CD8-positive, alpha-beta memory T cell (primary cell): ENCODE measurements around the gene ZNF391. TPM values are rescaled to one million over a fixed set of nuclear protein-coding genes. Genes with fewer than 3 reads are reported as not detected.

Experiments used
- CTCF ChIA-PET: fragments of 350-600 bp; sonication (Branson Sonifier 250); formaldehyde crosslinking; loops from one replicate; lab custom pipeline; 2021; ENCODE audit warnings: antibody characterized with exemption; lab: Charles Lee
- POLR2A ChIA-PET: fragments of 350-600 bp; sonication (Branson Sonifier 250); formaldehyde crosslinking; loops from one replicate; lab custom pipeline; 2021; ENCODE audit warnings: antibody characterized with exemption; lab: Charles Lee
- DNase-seq, 5 donors: peaks; one replicate each; pipeline versions ENCODE4 v3.0.0 to v3.0.0-alpha.2; 2020 to 2022; ENCODE audit warnings: mixed read lengths in 1 of 5
- H3K27ac ChIP-seq: one replicate; pipeline ENCODE4 v1.7.0; 2013; ENCODE audit warnings: low read depth, mild to moderate bottlenecking, low read length, moderate library complexity
- H3K27me3 ChIP-seq: 2 replicates; pipeline ENCODE4 v1.7.0; 2013; ENCODE audit warnings: low read length, mild to moderate bottlenecking; ENCODE audit not compliant: insufficient read depth, poor library complexity, severe bottlenecking
- H3K36me3 ChIP-seq: 2 replicates; pipeline ENCODE4 v1.7.0; 2013; ENCODE audit warnings: mild to moderate bottlenecking, low read length, moderate library complexity; ENCODE audit not compliant: insufficient read depth
- H3K4me1 ChIP-seq: 2 replicates; pipeline ENCODE4 v1.7.0; 2013; ENCODE audit warnings: mild to moderate bottlenecking, low read length, moderate library complexity; ENCODE audit not compliant: insufficient read depth
- H3K4me3 ChIP-seq: 2 replicates; pipeline ENCODE4 v1.7.0; 2013; ENCODE audit warnings: mild to moderate bottlenecking, low read length
- H3K9me3 ChIP-seq: 2 replicates; pipeline ENCODE4 v1.7.0; 2013; ENCODE audit warnings: mild to moderate bottlenecking, low read length
- H3K27ac Mint-ChIP-seq, 8 donors: one replicate each; pipeline ENCODE4 v1.8.0; 2020 to 2021; ENCODE audit warnings: mixed read lengths in 8 of 8, mild to moderate bottlenecking in 6 of 8, inconsistent platforms in 3 of 8, moderate library complexity in 3 of 8
- H3K27me3 Mint-ChIP-seq, 2 donors: one replicate each; pipeline ENCODE4 v1.8.0; 2020 to 2021; ENCODE audit warnings: mixed read lengths in 2 of 2, mild to moderate bottlenecking in 1 of 2, moderate library complexity in 1 of 2
- H3K36me3 Mint-ChIP-seq, 3 donors: one replicate each; pipeline ENCODE4 v1.8.0; 2020 to 2021; ENCODE audit warnings: mixed read lengths in 3 of 3, inconsistent platforms in 1 of 3, mild to moderate bottlenecking in 1 of 3
- H3K4me1 Mint-ChIP-seq, 3 donors: one replicate each; pipeline ENCODE4 v1.8.0; 2020 to 2021; ENCODE audit warnings: mixed read lengths in 3 of 3, inconsistent platforms in 1 of 3, mild to moderate bottlenecking in 1 of 3
- H3K4me3 Mint-ChIP-seq, 7 donors: one replicate each; pipeline ENCODE4 v1.8.0; 2020 to 2021; ENCODE audit warnings: mixed read lengths in 7 of 7, mild to moderate bottlenecking in 6 of 7, moderate library complexity in 4 of 7, inconsistent platforms in 2 of 7
- H3K9me3 Mint-ChIP-seq, 5 donors: one replicate each; pipeline ENCODE4 v1.8.0; 2020 to 2022; ENCODE audit warnings: mixed read lengths in 5 of 5, mild to moderate bottlenecking in 3 of 5, moderate library complexity in 2 of 5, inconsistent platforms in 1 of 5
- polyA plus RNA-seq: library from polyadenylated mRNA; unstranded; fragments of 300-500 nt; fragmentation: Illumina TruSeq; gene quantifications from one replicate; pipeline ENCODE4 v1.2.3, GENCODE V29; 2021
- total RNA-seq, 2 experiments: library from RNA; stranded (reverse); gene quantifications; one replicate each; pipeline ENCODE4 v1.2.3, GENCODE V29; 2021

ZNF391 gene
- total and polyA plus RNA-seq, 3 experiments from 2014 or later = 1.6 to 3.7 (median 2.9) TPM

GRCh38 chr6:27451660-27452390 lies 63.3 kb downstream of the ZNF391 start:
- H3K36me3 Mint-ChIP-seq = peaks cover 59 to 89% (median 84%) of the 10 kb centered on the region in 3 donors

GRCh38 chr6:27452496-27452897 lies 63.9 kb downstream of the ZNF391 start:
- peaks cover 61% of the 10 kb centered on the region for H3K36me3 ChIP-seq
- peak overlapping the region; percentile 4 for H3K4me3 ChIP-seq
- ChIA-PET CTCF (no interaction called here), POLR2A (no interaction called here)
- H3K9me3 ChIP-seq = peaks cover 82% of the 10 kb centered on the region
- Mint-ChIP-seq H3K4me3 (no peak overlapping the region), H3K9me3 (peaks cover 84 to 98% (median 96%) of the 10 kb centered on the region in 5 donors), H3K27me3 (no peaks in the 10 kb centered on the region), H3K27ac (no peak overlapping the region), H3K36me3 (peaks cover 65 to 91% (median 89%) of the 10 kb centered on the region in 3 donors), H3K4me1 (peaks cover 0 to 2% (median 0%) of the 10 kb centered on the region in 3 donors)
- no peak overlapping the region for H3K27ac ChIP-seq
- no peaks in the 10 kb centered on the region for H3K27me3 ChIP-seq
- no peak for DNase-seq
- no peaks in the 10 kb centered on the region for H3K4me1 ChIP-seq

More at GRCh38 chr6:27451660-27452390, 63.3 kb downstream of the ZNF391 start:
- POLR2A ChIA-PET = no interaction called here
- no peak overlapping the region for H3K27ac ChIP-seq
- no peak overlapping the region for H3K27ac Mint-ChIP-seq
- peak overlapping the region; percentile 7 for H3K4me3 ChIP-seq
- H3K4me1 ChIP-seq = no peaks in the 10 kb centered on the region
- peaks cover 82% of the 10 kb centered on the region for H3K9me3 ChIP-seq
- H3K4me1 Mint-ChIP-seq = peaks cover 0 to 2% (median 0%) of the 10 kb centered on the region in 3 donors
- H3K36me3 ChIP-seq = peaks cover 54% of the 10 kb centered on the region
- DNase-seq = no peak
- H3K9me3 Mint-ChIP-seq = peaks cover 84 to 97% (median 94%) of the 10 kb centered on the region in 5 donors
- H3K4me3 Mint-ChIP-seq = no peak overlapping the region
- no peaks in the 10 kb centered on the region for H3K27me3 ChIP-seq
- no peaks in the 10 kb centered on the region for H3K27me3 Mint-ChIP-seq
- CTCF ChIA-PET = no interaction called here

Other genes starting within 250 kb of the ZNF391 start
- gene PRSS16, start 141.1 kb upstream of the ZNF391 start, total RNA-seq = under 1 TPM; 0.35 to 0.55 TPM
- 1.5 TPM for gene PRSS16, start 141.1 kb upstream of the ZNF391 start, polyA plus RNA-seq
- gene POM121L2, start 76.5 kb upstream of the ZNF391 start, total RNA-seq = not detected
- not detected for gene POM121L2, start 76.5 kb upstream of the ZNF391 start, polyA plus RNA-seq
- gene ZNF184, start 84.3 kb downstream of the ZNF391 start, total RNA-seq = 10 to 100 TPM in 1 of 2 experiments, 1 to 10 TPM in 1; 9.7 to 10.0 TPM
- gene ZNF184, start 84.3 kb downstream of the ZNF391 start, polyA plus RNA-seq = 10.8 TPM